Measurements from ENCODE around the gene DGKI.

- TF ChIP-seq POLR2A (IDR thresholded peaks at IDR 0.05) (no peak), CTCF (IDR thresholded peaks at IDR 0.05) (no peak)
Measured at GRCh38 chr7:137488038-137488437, 358.7 kb downstream of the DGKI start.

Data from thyroid gland (tissue), 4 donors.